Natural killer cell (primary cell): ENCODE measurements around the gene SEC22C. TPM values are rescaled to one million over a fixed set of nuclear protein-coding genes. Genes with fewer than 3 reads are reported as not detected.
A peak's percentile ranks its signal among the peaks of the same experiment; 100 is the strongest.

ENCODE experiments used
- ATAC-seq, 3 donors: fragments of 150-1000 bp in 2 of 3; fragments of 200-7000 bp in 1 of 3; cut with Tn5 transposase; 1 replicate in 1 of 3; 2 replicates in 2 of 3; pipeline ENCODE4 v1.10.0; 2021; ENCODE audit warnings: mild to moderate bottlenecking in 2 of 3, moderate library complexity in 2 of 3
- DNase-seq, 2 donors: peaks; one replicate each; pipeline versions ENCODE4 v3.0.0 to v3.0.0-alpha.2; 2013 to 2021; ENCODE audit warnings: mixed read lengths in 1 of 2
- H3K27ac ChIP-seq: one replicate; pipeline ENCODE4 v1.5.1; 2013; ENCODE audit warnings: mild to moderate bottlenecking, low read length
- H3K27me3 ChIP-seq: one replicate; pipeline ENCODE4 v1.6.1; 2013; ENCODE audit warnings: low read length; ENCODE audit not compliant: control insufficient read depth, insufficient read depth
- H3K36me3 ChIP-seq: one replicate; pipeline ENCODE4 v1.6.1; 2013; ENCODE audit warnings: low read length; ENCODE audit not compliant: control insufficient read depth, insufficient read depth
- H3K4me1 ChIP-seq: one replicate; pipeline ENCODE4 v1.6.1; 2013; ENCODE audit warnings: low read length; ENCODE audit not compliant: control insufficient read depth, insufficient read depth
- H3K4me3 ChIP-seq: one replicate; pipeline ENCODE4 v1.5.1; 2013; ENCODE audit warnings: low read length
- H3K9me3 ChIP-seq: one replicate; pipeline ENCODE4 v1.6.1; 2013; ENCODE audit warnings: low read length; ENCODE audit not compliant: control insufficient read depth, insufficient read depth
- H3K27ac Mint-ChIP-seq, 2 donors: one replicate each; pipeline ENCODE4 v1.8.0; 2022; ENCODE audit warnings: mild to moderate bottlenecking in 2 of 2, mixed read lengths in 2 of 2, moderate library complexity in 1 of 2
- H3K27me3 Mint-ChIP-seq, 2 donors: one replicate each; pipeline ENCODE4 v1.8.0; 2022; ENCODE audit warnings: low read depth in 2 of 2, mixed read lengths in 2 of 2
- H3K36me3 Mint-ChIP-seq: one replicate; pipeline ENCODE4 v1.8.0; 2022; ENCODE audit warnings: mixed read lengths
- H3K4me1 Mint-ChIP-seq, 2 donors: one replicate each; pipeline ENCODE4 v1.8.0; 2022; ENCODE audit warnings: mixed read lengths in 2 of 2
- H3K4me3 Mint-ChIP-seq: one replicate; pipeline ENCODE4 v1.8.0; 2022; ENCODE audit warnings: mild to moderate bottlenecking, moderate library complexity, mixed read lengths
- H3K9me3 Mint-ChIP-seq, 2 donors: one replicate each; pipeline ENCODE4 v1.8.0; 2022; ENCODE audit warnings: mixed read lengths in 2 of 2
- CTCF ChIP-seq: fragments of 200-600 bp; IDR thresholded peaks from one replicate; pipeline ENCODE4 v1.8.0; 2022; ENCODE audit warnings: antibody characterized with exemption
- WGBS: methylation state at CpG from one replicate; pipeline ENCODE4 v1.1.7; 2013; ENCODE audit warnings: missing lambda C conversion rate; ENCODE audit not compliant: insufficient coverage; 5-methylcytosine and 5-hydroxymethylcytosine counted together
- intact Hi-C: fragments of 100-400 bp; cut with micrococcal nuclease; formaldehyde crosslinking; loops from one replicate; pipeline ENCODE4 v1.14.2; 2022
- total RNA-seq, 4 donors: library from RNA; stranded (reverse); fragments of 120-200 nt in 1 of 4; gene quantifications; one replicate each; pipeline versions ENCODE4 v1.2.3 to v1.2.4, GENCODE V29; 2013 to 2022

SEC22C gene
- total RNA-seq, 3 donors from 2014 or later (not counting 1 experiment from before 2014, with no cell fraction given): 51.3 to 60.4 (median 55.9) TPM

- Histone ChIP-seq H3K27me3 (no peaks in the 10 kb centered on the region), H3K36me3 (no peaks in the 10 kb centered on the region), H3K27ac (no peak overlapping the region), H3K9me3 (no peaks in the 10 kb centered on the region), H3K4me1 (peaks cover 4% of the 10 kb centered on the region), H3K4me3 (no peak overlapping the region)
- intact Hi-C loops: no loop called here
- H3K9me3 Mint-ChIP-seq: no peaks in the 10 kb centered on the region
- H3K36me3 Mint-ChIP-seq: no peaks in the 10 kb centered on the region
- H3K4me3 Mint-ChIP-seq: no peak overlapping the region
- H3K4me1 Mint-ChIP-seq: no peaks in the 10 kb centered on the region
- WGBS: 90% methylated on average over 2 of the region's 2 CpGs
- no peaks in the 10 kb centered on the region for H3K27me3 Mint-ChIP-seq
- no peak for TF ChIP-seq CTCF
- no peak for ATAC-seq
- no peak for DNase-seq
- no peak overlapping the region for H3K27ac Mint-ChIP-seq
These were observed 62.2 kb downstream of the SEC22C start for GRCh38 chr3:42519568-42519962.

GRCh38 chr3:42518800-42519567 lies 62.8 kb downstream of the SEC22C start:
- WGBS: 89% methylated on average over 5 of the region's 6 CpGs
- Mint-ChIP-seq H3K9me3 (no peaks in the 10 kb centered on the region), H3K4me3 (no peak overlapping the region), H3K4me1 (no peaks in the 10 kb centered on the region), H3K27ac (no peak overlapping the region), H3K27me3 (no peaks in the 10 kb centered on the region), H3K36me3 (no peaks in the 10 kb centered on the region)
- ATAC-seq (no peak), DNase-seq (peak in 1 of 2 donors; percentile 67)
- no peak for TF ChIP-seq CTCF
- no peak overlapping the region for H3K4me3 ChIP-seq
- intact Hi-C loops: no loop called here
- H3K9me3 ChIP-seq: no peaks in the 10 kb centered on the region
- H3K27me3 ChIP-seq: no peaks in the 10 kb centered on the region
- H3K4me1 ChIP-seq: peaks cover under 1% of the 10 kb centered on the region
- H3K27ac ChIP-seq: no peak overlapping the region
- no peaks in the 10 kb centered on the region for H3K36me3 ChIP-seq

- H3K27me3 Mint-ChIP-seq: peaks cover 0 to 2% of the 10 kb centered on the region in 2 donors
- H3K4me1 ChIP-seq: peaks cover under 1% of the 10 kb centered on the region
- intact Hi-C loops: no loop called here
- no peaks in the 10 kb centered on the region for H3K36me3 Mint-ChIP-seq
- H3K4me3 ChIP-seq: no peak overlapping the region
- H3K4me3 Mint-ChIP-seq: no peak overlapping the region
- H3K9me3 ChIP-seq: no peaks in the 10 kb centered on the region
- DNase-seq (no peak), ATAC-seq (no peak)
- no peak overlapping the region for H3K27ac ChIP-seq
- 79% methylated on average over 4 of the region's 4 CpGs for WGBS
- H3K9me3 Mint-ChIP-seq: no peaks in the 10 kb centered on the region
- no peak overlapping the region for H3K27ac Mint-ChIP-seq
- H3K27me3 ChIP-seq: no peaks in the 10 kb centered on the region
- H3K4me1 Mint-ChIP-seq: no peaks in the 10 kb centered on the region
- no peak for TF ChIP-seq CTCF
- H3K36me3 ChIP-seq: no peaks in the 10 kb centered on the region
These were observed 64.7 kb downstream of the SEC22C start for GRCh38 chr3:42517117-42517516.

- Mint-ChIP-seq H3K27ac (no peak overlapping the region), H3K36me3 (no peaks in the 10 kb centered on the region)
These were observed 65.3 kb downstream of the SEC22C start for GRCh38 chr3:42516443-42516842.

More at GRCh38 chr3:42516443-42516842, 65.3 kb downstream of the SEC22C start:
- Histone ChIP-seq H3K27me3 (no peaks in the 10 kb centered on the region), H3K27ac (no peak overlapping the region), H3K4me3 (no peak overlapping the region), H3K36me3 (no peaks in the 10 kb centered on the region), H3K9me3 (no peaks in the 10 kb centered on the region), H3K4me1 (peaks cover 3% of the 10 kb centered on the region)
- peaks cover 0 to 2% of the 10 kb centered on the region in 2 donors for H3K27me3 Mint-ChIP-seq
- H3K4me1 Mint-ChIP-seq: no peaks in the 10 kb centered on the region
- no peak for TF ChIP-seq CTCF
- no peak for ATAC-seq
- H3K9me3 Mint-ChIP-seq: no peaks in the 10 kb centered on the region
- no peak for DNase-seq
- intact Hi-C loops: no loop called here
- no peak overlapping the region for H3K4me3 Mint-ChIP-seq
- WGBS: 88% methylated on average over 5 of the region's 5 CpGs
